Activated CD4-positive, alpha-beta T cell treated with anti-CD3 and anti-CD28 coated beads, Interleukin-2, Interleukin-6, amounts not matched to agents 100 ng/mL and 50 ng/mL, durations not matched to agents 16 hours and 8 hours (primary cell): Measurements from ENCODE around the gene ACVR2B.
A peak's percentile ranks its signal among the peaks of the same experiment; 100 is the strongest.

Experiments
- DNase-seq: peaks from one replicate; pipeline ENCODE4 v3.0.0-alpha.2; 2020

ACVR2B gene

DNA sequence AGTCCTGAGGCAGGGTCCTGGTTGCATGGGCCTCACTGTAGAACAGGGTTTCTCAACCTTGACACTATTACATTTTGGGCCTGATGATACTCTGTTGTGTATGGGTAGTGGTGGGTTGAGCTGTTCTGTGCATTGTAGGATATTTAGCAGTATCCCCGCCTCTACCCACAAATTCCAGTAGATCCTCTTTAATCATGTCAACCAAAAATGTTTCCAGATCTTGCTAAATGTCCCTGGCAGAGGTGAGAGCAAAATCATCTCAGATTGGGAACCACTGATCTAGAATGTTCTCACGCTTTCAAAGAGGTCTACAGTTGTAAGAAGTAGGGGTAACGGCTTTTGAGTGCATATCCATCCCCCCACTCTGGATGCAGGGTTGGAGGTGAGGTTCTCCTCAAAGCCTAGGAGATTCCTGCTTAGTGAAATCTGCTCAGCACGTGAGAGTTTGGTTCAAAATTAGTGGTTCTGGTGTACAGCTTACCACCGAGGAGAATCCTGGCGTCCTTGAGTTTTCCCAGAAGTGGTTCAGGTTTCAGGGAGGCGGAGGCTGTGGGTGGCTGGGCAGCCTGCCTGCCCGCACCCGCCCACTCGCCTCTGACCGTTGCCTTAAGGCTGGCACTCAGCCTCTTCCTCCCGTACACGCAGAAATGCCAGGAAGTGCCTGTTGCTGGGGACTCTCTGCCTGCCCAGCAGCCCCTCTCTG lies 5.3 kb downstream of the ACVR2B start:
- no peak for DNase-seq

GRCh38 chr3:38459499-38460048 lies 5.9 kb downstream of the ACVR2B start:
- DNase-seq = no peak

DNA sequence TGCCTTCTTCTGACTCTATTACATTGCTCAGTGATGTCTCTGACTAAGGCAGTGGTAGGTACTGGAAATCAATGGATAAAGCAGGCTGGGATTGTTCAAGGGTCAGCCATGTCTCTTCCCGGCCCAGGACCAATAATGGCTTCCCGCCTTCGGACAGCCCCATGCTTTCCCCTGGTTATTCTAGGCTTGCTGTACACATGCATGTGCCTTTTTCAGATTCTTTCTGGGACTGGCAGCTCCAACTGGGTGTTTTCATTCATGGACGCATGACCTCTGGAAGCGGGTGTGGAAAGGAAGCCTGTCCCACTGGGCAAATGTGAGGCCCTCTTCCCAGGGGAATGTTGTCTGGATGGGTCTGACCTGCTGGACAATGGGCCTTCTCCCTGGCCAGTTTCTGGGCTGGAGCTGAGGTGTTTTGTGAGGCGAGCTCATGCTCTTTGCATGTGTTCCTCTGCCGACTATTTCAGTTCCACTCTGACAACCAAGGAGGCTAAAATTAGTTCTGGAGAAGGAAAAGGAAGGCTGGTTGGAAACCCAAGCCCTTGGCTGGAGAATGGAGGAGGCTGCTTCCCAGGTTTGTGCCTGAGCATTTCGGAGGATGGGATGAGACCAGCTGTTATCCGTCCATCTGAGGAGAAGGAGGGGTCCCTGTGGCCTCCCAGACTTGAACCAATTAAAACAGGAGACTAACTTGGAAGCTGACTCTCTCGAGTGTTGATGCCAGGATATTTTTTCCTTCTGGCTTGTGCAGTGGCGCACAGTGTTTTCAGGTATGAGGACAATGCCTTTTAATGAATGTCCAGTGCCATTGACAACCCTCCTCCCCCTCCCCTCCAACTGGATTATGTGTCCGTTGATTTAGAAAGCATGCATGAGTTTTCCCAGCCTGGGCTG lies 6.9 kb downstream of the ACVR2B start:
- DNase-seq = no peak

DNA sequence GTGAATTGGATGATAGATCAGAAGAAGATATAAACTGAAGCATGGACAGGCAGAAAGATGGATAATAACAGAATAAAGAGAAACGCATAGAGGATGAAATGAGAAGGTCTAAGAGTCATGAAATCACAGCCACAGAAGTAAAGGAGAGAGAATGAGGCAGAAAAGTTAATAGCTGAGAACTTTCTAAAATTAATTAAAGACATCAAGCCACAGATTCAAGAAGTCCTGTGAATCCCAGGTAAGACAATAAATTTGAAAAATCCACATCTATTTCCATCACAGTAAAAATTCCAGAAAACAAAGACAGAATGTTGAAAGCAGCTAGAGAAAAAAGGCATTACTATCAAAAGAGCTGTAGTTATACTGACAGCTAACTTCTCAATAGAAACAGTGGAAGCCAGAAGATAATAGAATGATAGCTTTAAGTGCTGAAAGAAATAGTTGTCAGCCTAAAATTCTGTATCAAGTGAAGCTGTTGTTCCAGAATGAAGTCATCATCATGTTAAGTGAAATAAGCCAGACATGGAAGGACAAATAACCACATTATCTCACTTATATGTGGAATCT lies 12.0 kb downstream of the ACVR2B start:
- no peak for DNase-seq

DNA sequence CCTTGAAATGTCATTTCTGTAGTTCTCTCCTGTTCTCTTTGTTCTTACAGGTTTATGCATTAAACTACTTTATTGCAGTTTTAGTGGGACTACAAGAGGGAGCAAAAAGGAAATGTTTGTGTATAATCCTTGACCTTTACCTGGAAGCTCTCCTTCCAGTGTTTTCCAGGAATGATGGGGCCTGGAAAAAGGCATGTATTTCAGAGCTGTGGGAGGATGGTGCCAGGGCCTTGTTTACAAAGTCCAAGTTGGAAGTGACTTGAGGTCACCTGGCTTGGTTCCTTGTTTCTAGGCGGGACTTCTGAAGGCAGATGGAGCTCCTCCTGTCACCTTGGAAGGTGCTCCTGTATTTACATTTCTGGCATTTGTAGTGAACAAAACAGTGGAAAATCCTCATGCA lies 15.1 kb downstream of the ACVR2B start:
- DNase-seq = no peak

- no peak for DNase-seq
Observed at GRCh38 chr3:38469852-38470251, 16.2 kb downstream of the ACVR2B start.

DNA sequence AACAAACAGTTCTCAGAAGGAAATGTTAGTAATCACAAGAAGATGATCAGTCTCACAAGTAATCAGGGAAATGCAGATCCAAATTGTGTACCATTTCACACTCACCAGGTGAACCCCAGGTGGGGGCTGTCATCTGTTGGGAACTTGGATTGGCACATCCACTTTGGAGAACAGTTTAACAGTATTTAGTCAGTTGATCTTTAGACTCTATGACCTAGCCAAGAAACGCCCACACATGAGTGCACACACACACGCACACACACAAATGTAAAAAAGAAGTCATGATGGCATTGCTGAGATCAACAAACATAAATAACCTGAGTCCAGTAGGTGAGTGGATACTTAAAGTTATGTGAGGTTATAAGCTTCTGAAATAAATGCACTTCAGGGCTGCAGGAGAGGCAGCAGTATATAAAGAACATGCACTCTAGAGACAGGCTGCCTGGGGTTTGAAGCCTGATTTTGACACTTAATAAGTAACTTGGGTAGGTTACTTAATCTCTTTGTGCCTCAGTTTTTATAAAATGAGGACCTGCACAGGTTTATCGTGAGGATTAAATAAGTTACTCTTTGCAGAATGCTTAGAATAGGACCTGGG lies 17.7 kb downstream of the ACVR2B start:
- no peak for DNase-seq

- DNase-seq = no peak
Observed at GRCh38 chr3:38472342-38472741, 18.7 kb downstream of the ACVR2B start.

- DNase-seq = no peak
Observed at GRCh38 chr3:38473229-38473628, 19.5 kb downstream of the ACVR2B start.

DNA sequence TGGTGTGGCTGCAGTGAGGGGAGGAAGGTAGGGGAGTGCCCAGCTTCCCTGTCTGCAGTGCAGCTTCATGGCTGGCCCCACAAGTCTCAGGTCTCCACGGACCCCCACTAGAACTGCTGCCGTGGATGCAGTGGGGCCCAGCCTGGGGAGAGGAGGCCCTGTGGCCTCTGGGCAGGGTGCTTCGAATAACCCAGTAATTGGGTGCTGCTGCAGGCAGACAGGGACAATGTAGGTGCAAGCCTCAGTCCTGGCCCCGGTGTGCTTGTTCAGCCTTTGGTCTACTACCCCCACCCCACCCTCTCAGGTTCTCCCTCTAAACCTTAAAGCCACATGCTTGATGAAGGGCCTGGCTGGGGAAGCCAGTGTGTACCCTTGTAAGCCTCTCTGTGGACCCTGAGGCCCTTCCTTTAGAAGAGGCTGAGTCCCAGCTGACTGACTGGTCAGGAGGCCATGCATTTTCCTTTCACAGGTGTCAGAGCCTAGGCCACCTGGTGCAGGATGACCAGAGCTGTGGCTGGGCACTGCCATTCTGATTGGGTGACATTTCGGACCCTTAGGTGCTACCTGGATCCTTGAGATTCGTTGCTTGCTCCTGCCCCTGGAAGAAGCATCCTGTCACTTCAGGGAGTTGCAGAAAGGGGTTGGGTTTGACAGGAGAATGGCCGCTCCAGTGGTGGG lies 21.4 kb downstream of the ACVR2B start:
- no peak for DNase-seq

DNA sequence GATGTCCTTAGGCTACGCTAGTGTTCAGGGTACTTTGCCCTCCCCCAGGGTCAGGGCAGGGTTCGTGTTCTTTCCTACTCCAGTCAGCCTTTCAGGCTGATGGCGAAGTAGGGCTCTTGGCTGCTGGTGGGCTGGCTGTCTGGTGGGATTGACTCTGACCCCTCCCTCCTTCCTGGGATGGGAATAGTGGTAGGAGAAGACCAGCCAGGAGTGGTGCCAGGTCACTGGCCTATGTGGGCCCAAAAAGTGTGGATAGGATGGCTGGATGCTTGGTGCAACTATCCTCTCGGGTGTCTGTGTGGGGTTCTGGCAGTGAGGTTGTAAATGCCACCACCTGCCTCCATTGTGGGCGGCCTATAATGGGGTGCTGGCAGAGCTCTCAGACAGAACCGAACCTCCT lies 22.0 kb downstream of the ACVR2B start:
- no peak for DNase-seq

GRCh38 chr3:38476157-38476756 lies 22.6 kb downstream of the ACVR2B start:
- no peak for DNase-seq

DNA sequence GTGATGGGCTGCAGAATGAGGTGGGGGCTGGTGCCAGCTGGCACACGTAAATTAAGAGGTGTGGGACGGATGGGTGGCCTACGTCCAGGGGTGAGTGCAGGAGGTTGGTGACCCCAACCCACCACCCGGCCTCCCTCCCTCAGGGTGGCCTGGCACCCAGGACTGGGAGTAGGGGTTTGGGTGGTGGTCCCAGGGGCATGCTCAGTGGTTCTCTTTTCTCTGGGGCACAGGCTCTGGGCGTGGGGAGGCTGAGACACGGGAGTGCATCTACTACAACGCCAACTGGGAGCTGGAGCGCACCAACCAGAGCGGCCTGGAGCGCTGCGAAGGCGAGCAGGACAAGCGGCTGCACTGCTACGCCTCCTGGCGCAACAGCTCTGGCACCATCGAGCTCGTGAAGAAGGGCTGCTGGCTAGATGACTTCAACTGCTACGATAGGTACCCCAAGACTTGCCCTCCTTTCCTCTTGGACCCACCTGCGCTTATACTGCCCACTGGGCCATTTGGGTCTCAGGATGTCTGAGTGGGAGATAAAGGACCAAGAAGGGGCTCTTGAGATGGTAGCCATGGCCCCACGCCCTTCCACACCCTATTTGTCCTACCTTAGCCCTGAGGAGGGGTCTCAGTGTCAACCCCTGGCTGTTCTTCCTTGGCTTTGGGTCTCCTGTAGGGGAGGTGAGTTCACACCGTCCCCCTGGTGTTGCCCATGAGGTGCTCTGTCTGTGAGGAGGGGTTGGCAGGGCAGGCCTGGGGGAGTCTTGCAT lies 23.5 kb downstream of the ACVR2B start:
- no peak for DNase-seq

- no peak for DNase-seq
Observed at GRCh38 chr3:38477839-38478450, 24.3 kb downstream of the ACVR2B start.

DNA sequence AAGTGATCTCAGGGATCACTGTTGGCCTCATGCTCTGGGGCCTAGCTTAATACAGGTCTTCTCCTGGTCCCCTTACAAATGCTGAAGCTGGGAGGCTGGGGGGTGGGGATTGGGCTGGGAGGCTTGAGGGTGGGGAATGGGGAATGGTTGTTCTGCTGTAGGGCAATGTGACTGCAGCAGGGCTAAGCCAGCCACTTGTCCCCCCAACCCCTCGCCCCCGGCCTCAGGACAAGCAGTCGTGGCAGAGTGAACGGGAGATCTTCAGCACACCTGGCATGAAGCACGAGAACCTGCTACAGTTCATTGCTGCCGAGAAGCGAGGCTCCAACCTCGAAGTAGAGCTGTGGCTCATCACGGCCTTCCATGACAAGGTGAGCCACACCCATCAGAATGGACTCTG lies 25.2 kb downstream of the ACVR2B start:
- DNase-seq = no peak

DNA sequence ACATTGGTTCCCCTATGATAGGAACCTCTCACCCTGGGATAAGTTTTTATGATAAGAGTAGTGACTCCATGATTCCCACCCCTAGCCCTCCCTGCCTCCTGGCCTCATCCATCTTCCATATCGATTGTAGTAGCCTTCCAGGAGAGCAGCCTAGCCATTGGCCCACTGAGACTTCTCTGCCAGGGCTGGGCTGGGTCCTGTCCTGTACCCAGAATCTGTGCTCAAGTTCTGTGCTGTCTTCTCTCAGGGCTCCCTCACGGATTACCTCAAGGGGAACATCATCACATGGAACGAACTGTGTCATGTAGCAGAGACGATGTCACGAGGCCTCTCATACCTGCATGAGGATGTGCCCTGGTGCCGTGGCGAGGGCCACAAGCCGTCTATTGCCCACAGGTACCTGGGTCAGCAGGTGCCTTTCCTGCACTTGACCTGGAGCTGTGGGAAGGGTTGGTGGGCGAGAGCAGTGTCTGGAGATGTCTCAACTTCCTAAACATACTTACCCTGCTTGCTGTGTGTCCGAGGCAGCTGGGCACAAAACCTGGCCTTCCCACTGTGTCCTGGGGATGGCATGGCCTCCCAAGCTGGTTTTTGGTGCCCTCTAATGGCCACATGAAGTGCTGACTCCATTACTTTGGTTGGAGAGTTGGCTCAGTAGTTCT lies 25.9 kb downstream of the ACVR2B start:
- peak; percentile 63 for DNase-seq

DNA sequence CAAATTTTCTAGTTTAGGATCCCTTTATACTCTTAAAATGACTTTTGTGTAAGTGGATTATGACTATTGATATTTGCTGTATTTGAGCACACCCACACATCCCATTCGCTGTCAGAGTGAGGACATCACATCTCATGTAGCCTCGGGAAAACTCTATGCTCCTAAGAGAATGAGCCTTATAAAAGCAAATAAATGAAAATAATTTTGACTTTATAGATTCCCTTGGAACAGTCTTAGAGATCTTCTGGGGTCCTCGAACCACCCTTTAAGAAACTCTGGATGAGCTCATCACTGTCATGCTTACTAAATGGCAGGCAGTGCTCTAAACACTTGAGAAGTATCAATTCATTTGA lies 26.4 kb downstream of the ACVR2B start:
- DNase-seq = no peak

- DNase-seq = no peak
Observed at GRCh38 chr3:38480930-38481329, 27.2 kb downstream of the ACVR2B start.

GRCh38 chr3:38482951-38483350 lies 29.3 kb downstream of the ACVR2B start:
- no peak for DNase-seq

DNA sequence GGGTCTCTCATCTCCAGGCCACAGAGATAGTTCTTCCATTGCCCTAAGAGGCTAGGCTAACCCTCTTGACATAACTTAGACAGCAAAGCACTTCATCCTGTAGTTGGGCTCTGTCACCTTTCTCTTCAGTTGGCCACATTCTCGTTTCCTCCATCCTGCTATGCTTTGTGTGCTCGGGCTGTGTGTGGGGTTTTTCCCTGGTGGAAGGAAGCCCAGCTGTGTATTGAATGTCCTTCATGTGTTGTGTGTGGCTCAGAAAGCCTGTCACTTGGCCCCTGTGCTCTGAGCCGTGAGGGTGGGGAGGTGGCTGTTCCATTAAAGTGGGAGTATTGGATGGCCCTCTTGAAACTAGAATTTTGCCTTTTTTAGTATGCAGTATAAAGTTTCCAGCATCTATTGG lies 33.6 kb downstream of the ACVR2B start:
- DNase-seq = no peak

GRCh38 chr3:38488949-38489348 lies 35.3 kb downstream of the ACVR2B start:
- DNase-seq = no peak
